Measurements from ENCODE around the gene FAHD1.

FAHD1 gene

GRCh38 chr16:1826691-1827573 lies at the start of gene FAHD1, which contains the start of gene HAGH:
TSS of gene FAHD1 (plus strand) at chr16:1827206. CDS start at chr16:1827239, 33 bp downstream.
TSS of gene HAGH (minus strand) at chr16:1826825. CDS start at chr16:1826787, 38 bp downstream.
- H3K36me3 ChIP-seq (ENCODE audit: insufficient read depth) = no peaks in the 10 kb centered on the region
- H3K4me2 ChIP-seq = peak within 1 kb of the TSS; percentile 86
- peaks cover 21% of the 10 kb centered on the region; the same call in 1 of the 2 replicates for H3K79me2 ChIP-seq (ENCODE audit: insufficient read depth, low read depth)
- H2AFZ ChIP-seq (ENCODE audit: low read depth) = peak within 1 kb of the TSS; percentile 70
- H3K9ac ChIP-seq = peak within 1 kb of the TSS; percentile 43; the same call in 1 of the 2 replicates
- H4K20me1 ChIP-seq (ENCODE audit: insufficient read depth) = no peaks in the 10 kb centered on the region
- H3K4me3 ChIP-seq (IDR thresholded peaks at IDR 0.05; ENCODE audit: insufficient read depth, low read depth, low read length) = no peak within 1 kb of the TSS
- TF ChIP-seq CTCF (conservative IDR thresholded peaks at IDR 0.05; ENCODE audit: low read depth, low read length) = no peak
- no peaks in the 10 kb centered on the region for H3K27me3 ChIP-seq (ENCODE audit: insufficient read depth, low read depth)
- peaks cover 24% of the 10 kb centered on the region for H3K4me1 ChIP-seq (ENCODE audit: low read depth, poor library complexity, severe bottlenecking)
- peak within 1 kb of the TSS; percentile 30; the same call in 1 of the 2 replicates for H3K27ac ChIP-seq

GRCh38 chr16:1777375-1778199 lies 49.4 kb upstream of the FAHD1 start:
- Histone ChIP-seq H3K36me3 (ENCODE audit: insufficient read depth) (no peaks in the 10 kb centered on the region), H3K4me1 (ENCODE audit: low read depth, poor library complexity, severe bottlenecking) (peaks cover 21% of the 10 kb centered on the region), H3K27ac (no peak overlapping the region), H3K4me3 (IDR thresholded peaks at IDR 0.05; ENCODE audit: insufficient read depth, low read depth, low read length) (no peak overlapping the region), H3K4me2 (no peak overlapping the region), H3K9ac (no peak overlapping the region), H2AFZ (ENCODE audit: low read depth) (no peak overlapping the region), H4K20me1 (ENCODE audit: insufficient read depth) (no peaks in the 10 kb centered on the region), H3K79me2 (ENCODE audit: insufficient read depth, low read depth) (peaks cover 29% of the 10 kb centered on the region), H3K27me3 (ENCODE audit: insufficient read depth, low read depth) (no peaks in the 10 kb centered on the region)
- no peak for TF ChIP-seq CTCF (conservative IDR thresholded peaks at IDR 0.05; ENCODE audit: low read depth, low read length)

- no peak overlapping the region for H3K9ac ChIP-seq
- H3K4me2 ChIP-seq = no peak overlapping the region
- no peak overlapping the region for H3K27ac ChIP-seq
- H3K4me1 ChIP-seq (ENCODE audit: low read depth, poor library complexity, severe bottlenecking) = peaks cover 21% of the 10 kb centered on the region
- no peaks in the 10 kb centered on the region for H4K20me1 ChIP-seq (ENCODE audit: insufficient read depth)
- no peaks in the 10 kb centered on the region for H3K36me3 ChIP-seq (ENCODE audit: insufficient read depth)
- no peaks in the 10 kb centered on the region for H3K27me3 ChIP-seq (ENCODE audit: insufficient read depth, low read depth)
- H3K79me2 ChIP-seq (ENCODE audit: insufficient read depth, low read depth) = peaks cover 33% of the 10 kb centered on the region
- TF ChIP-seq CTCF (conservative IDR thresholded peaks at IDR 0.05; ENCODE audit: low read depth, low read length) = no peak
- no peak overlapping the region for H3K4me3 ChIP-seq (IDR thresholded peaks at IDR 0.05; ENCODE audit: insufficient read depth, low read depth, low read length)
- H2AFZ ChIP-seq (ENCODE audit: low read depth) = no peak overlapping the region
These were observed 48.5 kb upstream of the FAHD1 start for GRCh38 chr16:1778200-1779179.

Measured in KMS-11 (cell line).